ENCODE results near the gene SREK1.

DNA sequence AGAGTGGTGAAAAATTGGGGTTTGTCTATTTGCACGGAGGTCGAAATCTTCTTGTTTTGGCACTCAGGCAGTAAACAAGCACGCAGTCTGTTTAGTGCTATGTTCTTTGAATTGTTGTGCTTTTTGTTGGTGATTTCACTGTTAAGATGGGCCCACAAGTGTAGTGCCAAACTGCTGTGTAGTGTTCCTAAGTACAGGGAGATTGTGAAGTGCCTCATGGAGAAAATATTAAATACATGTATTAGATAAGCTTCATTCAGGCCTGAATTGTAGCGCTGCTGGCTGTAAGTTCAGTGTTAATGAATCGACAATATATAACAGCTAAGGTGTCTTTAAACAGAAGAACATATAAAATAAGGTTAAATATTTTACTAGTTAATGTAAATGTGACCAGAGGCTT, 17.3 kb downstream of the SREK1 start:
- TF ChIP-seq, protein P1, sequence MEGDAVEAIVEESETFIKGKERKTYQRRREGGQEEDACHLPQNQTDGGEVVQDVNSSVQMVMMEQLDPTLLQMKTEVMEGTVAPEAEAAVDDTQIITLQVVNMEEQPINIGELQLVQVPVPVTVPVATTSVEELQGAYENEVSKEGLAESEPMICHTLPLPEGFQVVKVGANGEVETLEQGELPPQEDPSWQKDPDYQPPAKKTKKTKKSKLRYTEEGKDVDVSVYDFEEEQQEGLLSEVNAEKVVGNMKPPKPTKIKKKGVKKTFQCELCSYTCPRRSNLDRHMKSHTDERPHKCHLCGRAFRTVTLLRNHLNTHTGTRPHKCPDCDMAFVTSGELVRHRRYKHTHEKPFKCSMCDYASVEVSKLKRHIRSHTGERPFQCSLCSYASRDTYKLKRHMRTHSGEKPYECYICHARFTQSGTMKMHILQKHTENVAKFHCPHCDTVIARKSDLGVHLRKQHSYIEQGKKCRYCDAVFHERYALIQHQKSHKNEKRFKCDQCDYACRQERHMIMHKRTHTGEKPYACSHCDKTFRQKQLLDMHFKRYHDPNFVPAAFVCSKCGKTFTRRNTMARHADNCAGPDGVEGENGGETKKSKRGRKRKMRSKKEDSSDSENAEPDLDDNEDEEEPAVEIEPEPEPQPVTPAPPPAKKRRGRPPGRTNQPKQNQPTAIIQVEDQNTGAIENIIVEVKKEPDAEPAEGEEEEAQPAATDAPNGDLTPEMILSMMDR (IDR thresholded peaks at IDR 0.05): no peak
- TF ChIP-seq POLR2A (IDR thresholded peaks at IDR 0.05): no peak
